ENCODE results near the gene DSN1.
A peak's percentile ranks its signal among the peaks of the same experiment; 100 is the strongest.

DSN1 gene

DNA sequence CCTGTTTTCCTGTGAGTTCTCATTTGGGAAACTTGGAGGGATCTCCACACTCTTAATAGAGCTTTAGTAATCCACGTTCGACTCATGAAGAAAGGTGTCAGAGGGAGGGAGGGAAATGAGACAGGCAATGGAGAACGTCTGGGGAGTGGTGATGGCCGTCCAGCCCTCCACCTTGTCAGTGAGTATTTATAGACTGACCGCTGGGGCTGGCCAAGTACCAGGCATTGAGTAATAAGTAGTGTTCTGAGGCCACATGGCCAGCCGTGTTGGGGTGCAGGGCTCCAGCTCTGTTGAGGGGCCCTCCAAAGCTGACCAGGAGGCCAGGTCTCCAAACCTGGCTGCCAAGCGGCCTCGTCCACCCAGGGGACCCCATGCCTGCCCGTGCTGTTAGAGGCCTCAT lies 11.3 kb upstream of the DSN1 start:
- Mint-ChIP-seq H3K27me3 (ENCODE audit: low read depth) (no peaks in the 10 kb centered on the region), H3K36me3 (ENCODE audit: low read depth) (no peaks in the 10 kb centered on the region), H3K27ac (no peak overlapping the region), H3K4me1 (ENCODE audit: low read depth) (no peaks in the 10 kb centered on the region), H3K4me3 (no peak overlapping the region), H3K9me3 (no peaks in the 10 kb centered on the region)

DNA sequence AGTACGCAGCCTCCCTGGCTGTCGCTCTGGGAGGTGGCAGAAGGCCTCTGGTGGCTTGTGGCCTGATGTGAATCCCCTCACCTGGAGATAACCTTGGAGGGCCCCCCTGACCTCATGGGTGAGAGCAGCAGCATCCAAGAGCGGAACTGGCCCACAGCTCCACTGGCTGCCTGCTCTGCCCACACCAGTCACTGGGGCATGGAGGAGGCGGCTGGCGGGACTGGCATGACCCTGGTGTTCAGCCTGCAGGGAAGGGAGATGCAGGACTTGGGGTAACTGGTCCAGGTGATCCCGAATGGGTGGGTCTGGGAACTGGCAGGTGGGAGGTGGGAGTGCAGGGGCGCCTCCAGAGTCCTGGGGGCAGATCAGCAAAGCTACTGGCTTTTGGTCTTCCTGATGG lies 10.6 kb upstream of the DSN1 start:
- H3K4me1 Mint-ChIP-seq (ENCODE audit: low read depth), result no peaks in the 10 kb centered on the region
- no peak overlapping the region for H3K27ac Mint-ChIP-seq
- peaks cover under 1% of the 10 kb centered on the region for H3K27me3 Mint-ChIP-seq (ENCODE audit: low read depth)
- no peaks in the 10 kb centered on the region for H3K36me3 Mint-ChIP-seq (ENCODE audit: low read depth)
- no peaks in the 10 kb centered on the region for H3K9me3 Mint-ChIP-seq
- H3K4me3 Mint-ChIP-seq, result no peak overlapping the region

DNA sequence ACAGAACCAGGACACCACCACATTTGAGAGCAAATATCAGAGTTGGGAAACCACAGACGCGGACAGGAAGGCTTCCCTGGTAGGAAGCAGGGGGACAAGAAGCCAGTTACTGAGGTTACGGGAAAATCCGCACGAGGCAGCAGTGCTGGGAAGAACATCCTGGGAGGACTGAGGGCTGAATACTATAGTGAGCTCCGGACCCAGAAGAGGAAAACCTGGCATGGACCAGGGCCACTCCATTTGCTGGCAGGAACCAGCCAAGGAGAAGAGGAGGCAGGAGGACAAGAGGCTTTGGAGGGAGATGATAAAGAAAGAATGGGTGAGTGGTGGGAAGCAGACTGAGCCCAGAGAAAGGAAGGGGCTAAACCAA lies 6.1 kb upstream of the DSN1 start:
- Mint-ChIP-seq H3K4me1 (ENCODE audit: low read depth) (peaks cover 2% of the 10 kb centered on the region), H3K9me3 (no peaks in the 10 kb centered on the region), H3K4me3 (no peak overlapping the region), H3K27me3 (ENCODE audit: low read depth) (peaks cover 5% of the 10 kb centered on the region), H3K27ac (no peak overlapping the region), H3K36me3 (ENCODE audit: low read depth) (no peaks in the 10 kb centered on the region)

DNA sequence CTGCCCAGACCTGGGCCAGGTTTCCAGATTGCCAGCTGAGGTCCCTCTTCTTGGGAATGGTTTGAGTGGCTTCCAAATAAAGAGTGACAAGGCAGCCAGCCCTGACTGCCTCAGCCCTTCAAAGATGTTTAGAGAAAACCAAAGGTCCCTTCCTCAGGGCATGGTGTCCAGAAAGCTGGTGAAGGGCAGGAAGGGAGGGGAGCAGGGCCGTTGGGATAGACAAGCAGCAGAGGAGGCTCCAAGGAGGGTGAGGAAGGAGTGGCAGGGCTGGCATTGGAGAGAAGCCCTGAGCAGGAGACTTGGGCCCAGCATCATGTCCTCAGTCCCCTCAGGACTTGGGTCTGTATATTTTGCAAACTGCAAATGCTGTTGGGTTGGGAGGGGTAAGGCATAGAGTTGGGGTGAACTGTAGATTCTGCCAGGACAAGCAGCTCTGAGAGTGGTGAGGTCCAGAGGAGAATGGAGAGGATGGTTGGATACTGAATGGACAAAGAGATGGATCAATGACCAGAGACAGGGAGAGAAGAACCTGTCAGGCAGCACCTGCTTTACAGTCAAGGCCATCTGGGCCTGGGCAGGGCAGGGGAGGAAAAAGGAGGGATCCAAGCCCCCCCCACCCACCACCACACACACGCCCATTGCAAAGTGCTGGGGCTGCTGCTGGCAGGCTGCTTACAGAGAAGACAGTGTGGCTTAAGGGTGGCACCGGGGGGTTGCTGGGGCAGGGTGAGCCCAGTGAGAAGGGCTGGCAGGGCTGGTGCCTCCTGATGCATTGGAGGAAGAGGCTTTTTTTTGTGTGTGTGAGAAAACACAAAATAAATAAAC lies 5.5 kb upstream of the DSN1 start:
- Mint-ChIP-seq H3K9me3 (no peaks in the 10 kb centered on the region), H3K27ac (no peak overlapping the region), H3K4me3 (no peak overlapping the region), H3K4me1 (ENCODE audit: low read depth) (peaks cover 2% of the 10 kb centered on the region), H3K36me3 (ENCODE audit: low read depth) (no peaks in the 10 kb centered on the region), H3K27me3 (ENCODE audit: low read depth) (peaks cover 5% of the 10 kb centered on the region)

DNA sequence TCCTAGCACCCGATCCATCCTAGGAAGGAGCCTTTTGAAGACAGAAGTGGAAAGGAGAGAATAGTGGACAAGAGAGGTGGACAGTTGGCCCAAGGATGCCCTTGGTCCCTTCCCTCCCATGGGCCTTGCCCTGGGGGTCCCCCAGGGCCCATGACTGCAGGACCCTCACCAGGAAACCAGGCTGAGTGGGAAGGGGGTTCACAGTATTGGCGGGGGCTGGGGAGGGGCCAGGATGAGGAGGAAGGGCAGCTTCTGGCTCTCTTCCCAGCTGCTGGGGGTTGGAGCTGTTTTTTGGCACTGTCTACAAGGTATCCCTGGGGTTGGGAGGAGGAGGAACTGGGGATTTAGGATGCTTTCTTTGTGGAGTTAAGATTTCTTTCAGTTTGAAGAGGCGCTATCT lies 4.0 kb upstream of the DSN1 start:
- H3K4me1 Mint-ChIP-seq (ENCODE audit: low read depth), result peaks cover 8% of the 10 kb centered on the region
- no peaks in the 10 kb centered on the region for H3K9me3 Mint-ChIP-seq
- H3K4me3 Mint-ChIP-seq, result no peak overlapping the region
- no peaks in the 10 kb centered on the region for H3K36me3 Mint-ChIP-seq (ENCODE audit: low read depth)
- H3K27ac Mint-ChIP-seq, result no peak overlapping the region
- peaks cover 8% of the 10 kb centered on the region for H3K27me3 Mint-ChIP-seq (ENCODE audit: low read depth)

DNA sequence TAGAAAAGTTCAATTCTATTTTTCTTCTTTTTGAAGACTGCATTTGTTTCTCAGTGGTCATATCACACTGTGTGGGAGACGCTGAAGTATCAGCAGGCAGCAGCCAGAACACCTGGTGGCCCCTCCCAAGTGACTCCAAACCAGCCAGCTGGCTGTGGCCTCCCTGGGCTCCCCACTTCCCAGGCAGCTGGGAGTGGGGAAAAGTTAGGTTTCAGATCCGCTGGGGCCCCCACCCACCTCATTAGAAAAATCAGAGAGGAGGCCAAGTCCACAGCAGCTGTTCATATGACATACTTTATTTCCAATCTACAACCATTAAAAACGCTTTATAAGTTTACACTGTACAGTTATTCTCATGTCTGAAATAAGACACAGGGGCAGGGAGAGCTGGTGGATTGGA lies 3.6 kb upstream of the DSN1 start:
- peaks cover 8% of the 10 kb centered on the region for H3K27me3 Mint-ChIP-seq (ENCODE audit: low read depth)
- peaks cover 10% of the 10 kb centered on the region for H3K4me1 Mint-ChIP-seq (ENCODE audit: low read depth)
- no peak overlapping the region for H3K27ac Mint-ChIP-seq
- H3K9me3 Mint-ChIP-seq, result no peaks in the 10 kb centered on the region
- H3K36me3 Mint-ChIP-seq (ENCODE audit: low read depth), result no peaks in the 10 kb centered on the region
- no peak overlapping the region for H3K4me3 Mint-ChIP-seq

DNA sequence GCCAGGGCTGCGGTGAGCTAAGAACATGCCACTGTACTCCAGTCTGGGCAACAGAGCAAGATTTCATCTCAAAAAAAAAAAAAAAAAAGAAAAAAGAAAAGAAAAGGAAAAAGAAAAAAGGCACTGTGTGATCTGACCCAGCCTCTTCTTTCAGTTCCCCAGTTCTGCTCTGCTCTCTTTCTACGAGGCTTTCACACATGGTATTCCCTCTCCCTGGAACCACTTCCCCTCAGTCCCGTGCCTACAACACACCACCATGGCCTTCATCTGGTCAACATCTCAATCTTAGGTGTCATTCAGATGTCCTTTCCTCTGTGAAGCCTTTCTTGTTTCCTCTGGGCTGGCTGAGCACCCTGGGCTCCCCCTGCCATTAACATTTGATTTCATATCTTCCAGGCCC lies 2.3 kb upstream of the DSN1 start:
- Mint-ChIP-seq H3K4me3 (no peak overlapping the region), H3K9me3 (no peaks in the 10 kb centered on the region), H3K4me1 (ENCODE audit: low read depth) (peaks cover 16% of the 10 kb centered on the region)

DNA sequence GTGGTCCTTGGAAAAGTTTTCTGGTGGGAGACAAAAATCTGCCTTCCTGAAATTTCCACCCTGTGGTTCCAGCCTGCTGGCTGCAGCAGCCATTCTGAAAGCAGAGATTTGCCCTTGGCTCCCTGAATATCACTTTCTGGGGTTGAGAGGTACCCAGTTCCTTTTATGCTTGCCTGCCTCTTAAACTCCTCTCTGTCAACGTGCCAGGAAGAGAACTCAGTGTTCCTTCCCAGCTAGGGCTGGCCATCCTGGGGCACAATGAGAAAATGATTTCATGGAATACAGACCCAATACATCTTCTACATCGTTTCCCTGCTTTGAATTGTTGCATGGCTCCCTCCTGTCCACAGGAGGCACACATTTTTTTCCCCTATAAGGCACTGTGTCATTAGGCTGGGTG lies 1.6 kb upstream of the DSN1 start:
- H3K4me1 Mint-ChIP-seq (ENCODE audit: low read depth), result peaks cover 21% of the 10 kb centered on the region
- H3K27me3 Mint-ChIP-seq (ENCODE audit: low read depth), result peaks cover 8% of the 10 kb centered on the region
- peak overlapping the region; percentile 58 for H3K4me3 Mint-ChIP-seq
- peaks cover 6% of the 10 kb centered on the region for H3K36me3 Mint-ChIP-seq (ENCODE audit: low read depth)
- no peaks in the 10 kb centered on the region for H3K9me3 Mint-ChIP-seq
- H3K27ac Mint-ChIP-seq, result peak overlapping the region; percentile 64

More for the DNA sequence above, 2.3 kb upstream of the DSN1 start:
- peak overlapping the region; percentile 23 for H3K27ac Mint-ChIP-seq
- H3K27me3 Mint-ChIP-seq (ENCODE audit: low read depth), result peaks cover 8% of the 10 kb centered on the region
- H3K36me3 Mint-ChIP-seq (ENCODE audit: low read depth), result peaks cover 4% of the 10 kb centered on the region

DNA sequence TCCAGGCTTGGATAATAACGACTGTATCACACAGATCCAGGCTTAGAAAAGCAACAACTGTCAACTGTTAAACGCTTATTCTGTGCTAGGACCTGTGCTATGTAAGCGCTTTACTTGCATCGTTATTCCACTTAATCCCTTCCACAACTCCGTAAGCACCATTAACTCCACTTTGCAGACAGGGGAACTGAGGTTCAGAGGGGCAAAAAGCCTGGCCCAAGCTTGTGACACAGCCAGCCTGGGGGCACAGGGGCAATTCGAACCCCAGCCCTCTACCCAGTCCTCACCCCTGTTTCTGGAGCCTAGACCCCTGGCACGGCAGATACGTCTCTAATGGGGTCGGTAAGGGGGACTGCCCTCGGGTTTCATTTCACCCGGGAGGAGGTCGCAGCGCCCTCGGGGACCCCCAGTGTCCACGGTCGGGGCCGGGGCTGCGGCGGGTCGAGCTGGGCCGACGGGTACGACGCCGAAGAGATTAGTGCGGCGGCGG lies 411 bp downstream of the DSN1 start:
- peaks cover 8% of the 10 kb centered on the region for H3K36me3 Mint-ChIP-seq (ENCODE audit: low read depth)
- peaks cover 28% of the 10 kb centered on the region for H3K4me1 Mint-ChIP-seq (ENCODE audit: low read depth)
- H3K9me3 Mint-ChIP-seq, result no peaks in the 10 kb centered on the region
- H3K27ac Mint-ChIP-seq, result peak overlapping the region; percentile 99
- peak overlapping the region; percentile 98 for H3K4me3 Mint-ChIP-seq
- H3K27me3 Mint-ChIP-seq (ENCODE audit: low read depth), result peaks cover 3% of the 10 kb centered on the region

DNA sequence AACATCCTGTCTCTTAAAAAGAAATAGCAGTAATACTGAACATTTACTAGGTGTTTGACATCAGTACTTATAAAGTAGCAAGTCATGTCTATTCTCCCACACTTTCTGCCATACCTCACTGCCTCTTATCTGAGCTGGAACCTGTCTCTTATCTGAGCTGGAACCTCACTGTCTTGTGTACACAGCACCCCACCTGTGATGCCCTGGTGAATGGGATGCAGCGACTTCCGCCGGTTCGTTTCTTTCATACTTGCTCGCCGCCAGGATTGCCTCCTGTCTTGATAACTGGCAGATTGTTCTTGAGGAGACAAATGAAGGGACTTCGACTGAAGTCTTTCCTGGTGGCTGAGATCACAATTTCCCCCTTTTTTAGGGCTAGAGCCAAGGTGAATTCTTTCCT lies 2.9 kb downstream of the DSN1 start:
- peaks cover 28% of the 10 kb centered on the region for H3K4me1 Mint-ChIP-seq (ENCODE audit: low read depth)
- H3K4me3 Mint-ChIP-seq, result no peak overlapping the region
- peaks cover 3% of the 10 kb centered on the region for H3K27me3 Mint-ChIP-seq (ENCODE audit: low read depth)
- H3K9me3 Mint-ChIP-seq, result no peaks in the 10 kb centered on the region
- H3K27ac Mint-ChIP-seq, result no peak overlapping the region
- peaks cover 8% of the 10 kb centered on the region for H3K36me3 Mint-ChIP-seq (ENCODE audit: low read depth)

DNA sequence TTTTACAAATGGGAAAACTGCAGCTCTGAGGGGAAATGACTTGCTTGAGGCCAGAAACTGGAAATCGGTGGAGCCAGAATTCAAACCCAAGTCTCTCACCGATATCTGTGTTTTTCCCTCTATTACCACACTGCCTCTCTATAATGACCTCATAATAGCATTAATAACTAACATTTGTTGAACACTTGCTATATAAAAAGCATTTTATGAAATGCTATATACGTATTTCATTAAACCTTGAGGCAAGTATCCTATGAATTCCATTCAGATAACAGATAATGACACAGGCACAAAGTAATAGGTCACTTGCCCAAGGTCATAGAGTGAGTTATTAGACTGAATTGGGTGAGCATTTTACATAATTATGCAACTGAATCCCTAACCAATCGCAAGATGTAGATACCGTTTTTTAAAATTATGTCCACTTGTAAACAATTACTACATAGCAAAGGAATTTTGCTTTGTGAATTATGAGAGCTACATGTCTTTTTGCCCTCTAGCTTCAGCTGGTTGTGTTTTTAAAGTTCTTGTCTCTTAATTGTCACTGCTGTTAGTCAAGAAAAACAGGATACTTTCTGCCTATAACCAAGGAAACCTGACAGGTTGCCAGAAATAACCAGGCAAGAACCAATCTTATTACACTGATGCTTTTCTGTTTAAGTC lies 4.7 kb downstream of the DSN1 start:
- Mint-ChIP-seq H3K36me3 (ENCODE audit: low read depth) (peaks cover 8% of the 10 kb centered on the region), H3K9me3 (no peaks in the 10 kb centered on the region), H3K27me3 (ENCODE audit: low read depth) (peaks cover 3% of the 10 kb centered on the region), H3K4me3 (no peak overlapping the region), H3K4me1 (ENCODE audit: low read depth) (peaks cover 26% of the 10 kb centered on the region), H3K27ac (no peak overlapping the region)

DNA sequence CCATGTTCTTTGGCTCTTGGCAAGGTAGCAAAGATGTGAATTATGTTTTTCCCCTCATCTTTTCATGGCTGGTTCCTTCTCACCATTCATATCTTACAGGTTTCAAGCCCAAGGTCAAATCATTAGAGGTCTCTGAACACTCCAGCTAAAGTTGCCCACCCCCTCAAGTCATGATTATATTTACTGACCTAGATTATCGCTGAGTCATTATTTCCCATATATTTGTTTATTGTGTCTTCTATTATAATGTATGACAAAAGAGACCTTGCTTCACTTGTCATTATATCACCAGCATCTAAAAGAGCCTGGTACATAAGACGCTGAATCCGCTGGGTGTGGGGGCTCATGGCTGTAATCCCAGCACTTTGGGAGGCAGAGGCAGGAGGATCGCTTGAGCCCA lies 12.4 kb downstream of the DSN1 start:
- H3K9me3 Mint-ChIP-seq, result no peaks in the 10 kb centered on the region
- no peak overlapping the region for H3K4me3 Mint-ChIP-seq
- H3K27ac Mint-ChIP-seq, result no peak overlapping the region
- peaks cover 9% of the 10 kb centered on the region for H3K36me3 Mint-ChIP-seq (ENCODE audit: low read depth)
- H3K27me3 Mint-ChIP-seq (ENCODE audit: low read depth), result no peaks in the 10 kb centered on the region
- H3K4me1 Mint-ChIP-seq (ENCODE audit: low read depth), result peaks cover 4% of the 10 kb centered on the region

DNA sequence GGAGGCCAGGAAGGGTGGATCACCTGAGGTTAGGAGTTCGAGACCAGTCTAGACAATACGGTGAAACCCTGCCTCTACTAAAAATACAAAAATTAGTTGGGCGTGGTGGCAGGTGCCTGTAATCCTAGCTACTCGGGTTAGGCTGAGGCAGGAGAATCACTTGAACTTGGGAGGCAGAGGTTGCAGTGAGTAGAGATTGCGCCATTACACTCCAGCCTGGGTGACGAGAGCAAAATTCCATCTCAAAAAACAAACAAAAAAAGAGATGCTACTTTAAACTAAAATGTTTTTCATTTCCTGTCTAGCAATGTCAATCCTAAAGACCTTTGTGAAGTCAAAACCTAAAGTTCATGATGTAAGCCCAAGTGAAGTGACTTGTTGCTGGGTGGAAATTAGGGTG lies 12.9 kb downstream of the DSN1 start:
- Mint-ChIP-seq H3K27me3 (ENCODE audit: low read depth) (no peaks in the 10 kb centered on the region), H3K4me1 (ENCODE audit: low read depth) (peaks cover 4% of the 10 kb centered on the region), H3K9me3 (no peaks in the 10 kb centered on the region), H3K4me3 (no peak overlapping the region), H3K36me3 (ENCODE audit: low read depth) (peaks cover 10% of the 10 kb centered on the region), H3K27ac (peak overlapping the region; percentile 63)

DNA sequence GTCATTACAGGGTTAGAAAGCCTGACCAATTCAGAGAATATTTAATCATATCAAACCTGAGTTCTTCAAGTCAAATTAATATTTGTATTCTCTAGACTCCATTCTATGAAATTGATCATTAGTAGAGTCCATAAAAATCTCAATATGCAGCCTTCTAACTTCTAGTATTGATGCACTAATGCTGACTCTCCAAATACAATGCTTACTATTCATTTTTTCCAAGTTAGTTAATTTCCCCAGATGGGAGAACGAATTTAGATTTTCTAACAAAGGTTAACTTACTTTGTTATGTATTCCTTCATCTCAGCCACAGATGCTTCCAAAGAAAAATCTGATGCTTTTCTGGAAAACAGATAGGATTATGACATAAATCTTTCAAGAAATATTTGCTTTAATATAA lies 15.3 kb downstream of the DSN1 start:
- H3K27me3 Mint-ChIP-seq (ENCODE audit: low read depth), result no peaks in the 10 kb centered on the region
- no peaks in the 10 kb centered on the region for H3K9me3 Mint-ChIP-seq
- no peak overlapping the region for H3K4me3 Mint-ChIP-seq
- peaks cover 17% of the 10 kb centered on the region for H3K36me3 Mint-ChIP-seq (ENCODE audit: low read depth)
- no peak overlapping the region for H3K27ac Mint-ChIP-seq
- peaks cover 4% of the 10 kb centered on the region for H3K4me1 Mint-ChIP-seq (ENCODE audit: low read depth)

DNA sequence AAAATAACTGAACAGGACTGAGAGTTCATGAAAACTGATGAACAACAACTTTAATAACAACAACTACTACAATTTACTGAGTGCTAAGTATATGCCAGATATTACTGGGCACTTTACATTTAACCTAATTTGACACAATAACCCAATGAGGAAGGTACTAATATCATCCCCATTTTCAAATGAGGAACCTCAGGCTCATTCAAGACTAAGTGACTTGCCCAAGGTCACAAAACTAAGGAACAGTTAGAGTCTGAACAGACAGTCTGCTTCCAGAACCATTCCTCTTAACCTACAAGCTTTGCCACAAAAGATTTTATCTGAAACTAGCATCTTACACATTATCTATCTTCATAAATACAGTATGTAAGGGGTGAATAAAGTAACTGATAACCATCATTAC lies 17.1 kb downstream of the DSN1 start:
- Mint-ChIP-seq H3K4me3 (no peak overlapping the region), H3K27me3 (ENCODE audit: low read depth) (no peaks in the 10 kb centered on the region), H3K9me3 (no peaks in the 10 kb centered on the region), H3K36me3 (ENCODE audit: low read depth) (peaks cover 25% of the 10 kb centered on the region), H3K27ac (no peak overlapping the region), H3K4me1 (ENCODE audit: low read depth) (peaks cover 4% of the 10 kb centered on the region)
